HG03575 (cell line): Measurements from ENCODE around the gene DKC1.
"Not testable (repeated sequence)": the region's sequence is repeated elsewhere in the genome, so short reads cannot be mapped to it uniquely, and the experiment has no call there.

Source experiments
- ATAC-seq: cut with Tn5 transposase; IDR thresholded peaks from one replicate; pipeline ENCODE4 v1.9.1; 2021; ENCODE audit not compliant: unreplicated experiment, insufficient number of reproducible peaks, low FRiP score; ENCODE audit errors: extremely low read depth

Gene DKC1

GRCh38 chrX:154812341-154813101, 49.9 kb downstream of the DKC1 start:
- no peak for ATAC-seq

DNA sequence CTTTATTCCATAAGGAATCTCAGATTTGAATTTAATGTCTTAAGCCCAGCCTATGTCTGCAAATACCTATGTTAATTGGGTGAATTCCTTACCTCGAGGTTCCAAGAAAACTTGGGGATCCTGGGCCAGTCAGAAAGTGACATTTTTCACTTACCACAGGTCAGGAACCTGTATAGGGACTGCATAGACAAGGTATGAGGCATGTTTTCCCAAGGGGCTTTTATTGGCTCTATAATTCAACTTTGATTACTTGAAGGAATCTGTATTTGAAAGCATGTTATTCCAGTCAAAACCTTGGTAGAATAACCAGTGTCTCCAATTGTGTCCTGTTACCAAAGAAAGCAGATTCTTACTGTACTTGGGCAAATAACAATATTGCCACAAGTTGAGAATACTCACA, 51.1 kb downstream of the DKC1 start:
- no peak for ATAC-seq

DNA sequence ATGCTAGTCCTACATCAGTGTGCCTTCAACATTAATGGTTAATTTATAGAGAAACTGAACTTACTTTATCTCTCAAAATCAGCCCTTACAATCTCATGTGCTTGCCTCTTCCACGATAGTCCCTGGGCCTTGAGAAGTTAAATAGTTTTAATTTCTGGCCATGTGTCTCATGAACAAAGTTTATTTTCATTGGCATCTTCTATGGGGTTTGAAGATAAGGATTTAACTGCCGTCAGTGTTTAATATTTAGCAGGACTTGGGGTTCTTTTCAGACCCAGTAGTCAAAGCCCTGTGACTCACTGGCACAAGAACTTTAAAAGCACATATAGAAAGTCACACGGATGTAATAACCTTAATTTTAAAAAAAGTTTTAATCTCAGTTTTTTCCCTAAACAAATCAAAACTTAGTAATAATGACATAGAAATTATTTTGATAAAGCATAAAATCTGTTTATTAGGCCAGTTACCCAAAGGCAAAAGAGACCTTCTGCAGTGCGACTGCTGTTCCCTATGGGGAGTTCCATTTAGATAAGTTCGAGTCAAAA, 52.7 kb downstream of the DKC1 start:
- ATAC-seq: no peak

DNA sequence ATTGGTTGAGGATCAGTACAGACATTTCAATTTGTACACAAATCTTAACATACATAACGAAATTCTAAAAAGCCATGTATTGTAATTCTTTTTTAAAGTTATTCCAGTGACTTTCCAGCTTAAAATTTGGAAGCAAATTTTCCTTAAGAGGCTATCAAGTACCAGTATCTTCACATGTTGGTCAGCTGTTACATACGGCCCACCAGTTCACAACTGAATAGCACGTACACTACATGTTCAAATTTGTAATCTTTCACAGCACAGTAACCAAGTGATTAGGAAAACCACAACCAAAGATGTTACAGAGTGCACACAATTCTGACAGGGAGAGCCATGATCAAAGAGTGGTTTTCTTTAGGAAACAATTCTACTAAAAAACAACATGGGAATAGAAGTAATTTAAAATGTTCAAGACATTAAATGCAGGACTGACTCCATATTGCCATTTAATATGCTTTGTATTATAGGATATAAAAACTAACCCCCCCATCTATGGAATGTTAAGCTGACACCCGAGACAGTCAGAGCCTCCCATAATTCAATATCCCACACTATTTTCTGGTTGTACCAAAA, 53.7 kb downstream of the DKC1 start:
- ATAC-seq: not testable (repeated sequence)

DNA sequence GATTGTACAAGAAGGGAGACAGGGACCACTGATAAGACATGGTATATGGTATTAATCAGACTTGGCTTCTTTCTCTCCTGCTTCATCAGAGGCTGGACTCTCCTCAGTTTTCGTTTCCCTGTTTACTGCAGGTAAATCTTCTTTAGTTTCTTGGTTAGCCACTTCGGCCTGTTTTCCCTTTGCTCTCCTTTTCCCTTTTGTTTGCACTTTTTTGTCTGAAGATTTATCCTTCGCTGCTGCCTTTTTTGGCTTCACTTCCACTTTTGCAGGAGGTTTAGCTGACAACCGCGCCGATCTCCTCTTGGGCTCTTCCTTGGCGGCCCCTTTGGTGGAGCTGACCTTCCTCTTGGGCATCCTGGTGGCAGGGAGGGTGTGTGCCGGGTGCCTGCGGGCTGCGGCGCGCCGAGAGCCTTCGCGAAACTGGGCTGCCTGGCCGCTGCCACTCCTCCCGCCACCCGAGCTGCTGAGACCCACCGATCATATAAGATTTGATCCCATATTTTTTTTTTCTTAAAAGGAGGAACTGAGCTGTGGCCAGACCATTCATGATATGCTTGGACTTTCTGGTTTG, 54.5 kb downstream of the DKC1 start:
- not testable (repeated sequence) for ATAC-seq

- ATAC-seq: no peak
These were observed 56.5 kb downstream of the DKC1 start for GRCh38 chrX:154818916-154819770.

GRCh38 chrX:154819771-154820341, 57.2 kb downstream of the DKC1 start:
- no peak for ATAC-seq

DNA sequence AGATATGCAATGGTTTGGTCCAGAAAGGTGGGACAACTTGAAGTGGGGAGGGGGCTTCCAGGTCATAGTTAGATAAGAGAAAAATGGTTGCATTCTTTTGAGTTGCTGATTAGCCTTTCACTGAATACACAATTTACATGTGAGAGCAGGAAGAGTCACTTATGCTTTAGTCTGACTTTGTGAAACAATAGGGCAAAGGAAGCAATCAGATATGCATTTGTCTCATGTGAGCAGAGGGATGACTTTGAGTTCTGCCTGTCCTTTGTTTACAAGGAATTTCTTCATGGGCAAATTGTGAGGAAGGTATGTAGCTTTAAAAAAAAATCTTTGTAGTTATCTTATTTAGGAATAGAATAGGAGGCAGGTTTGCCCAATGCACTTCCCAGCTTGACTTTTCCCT, 58.9 kb downstream of the DKC1 start:
- ATAC-seq: no peak

DNA sequence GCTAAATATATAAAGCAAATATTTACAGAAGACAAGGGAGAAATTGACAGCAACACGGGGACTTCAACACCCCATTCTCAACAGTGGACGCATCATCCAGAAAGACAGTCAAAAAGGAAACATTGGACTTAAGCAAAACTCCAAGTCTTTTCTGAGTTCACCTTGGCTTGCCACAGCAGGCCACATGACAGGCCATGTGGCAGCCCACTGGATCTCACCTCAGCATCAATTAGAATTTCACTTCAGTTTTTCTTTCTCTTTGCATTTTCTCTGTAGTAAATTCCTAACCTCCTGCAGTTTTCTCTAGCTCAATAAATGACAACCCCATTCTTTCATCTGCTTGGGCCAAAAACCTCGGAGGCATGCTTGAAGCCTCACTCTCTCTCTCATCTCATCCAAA, 59.4 kb downstream of the DKC1 start:
- no peak for ATAC-seq

GRCh38 chrX:154824638-154825037, 62.0 kb downstream of the DKC1 start:
- no peak for ATAC-seq

- not testable (repeated sequence) for ATAC-seq
These were observed 62.9 kb downstream of the DKC1 start for GRCh38 chrX:154825586-154825985.
